ENCODE results near the gene ATRIP.
"Not testable (repeated sequence)": the region's sequence is repeated elsewhere in the genome, so short reads cannot be mapped to it uniquely, and the experiment has no call there.

The ATRIP gene

DNA sequence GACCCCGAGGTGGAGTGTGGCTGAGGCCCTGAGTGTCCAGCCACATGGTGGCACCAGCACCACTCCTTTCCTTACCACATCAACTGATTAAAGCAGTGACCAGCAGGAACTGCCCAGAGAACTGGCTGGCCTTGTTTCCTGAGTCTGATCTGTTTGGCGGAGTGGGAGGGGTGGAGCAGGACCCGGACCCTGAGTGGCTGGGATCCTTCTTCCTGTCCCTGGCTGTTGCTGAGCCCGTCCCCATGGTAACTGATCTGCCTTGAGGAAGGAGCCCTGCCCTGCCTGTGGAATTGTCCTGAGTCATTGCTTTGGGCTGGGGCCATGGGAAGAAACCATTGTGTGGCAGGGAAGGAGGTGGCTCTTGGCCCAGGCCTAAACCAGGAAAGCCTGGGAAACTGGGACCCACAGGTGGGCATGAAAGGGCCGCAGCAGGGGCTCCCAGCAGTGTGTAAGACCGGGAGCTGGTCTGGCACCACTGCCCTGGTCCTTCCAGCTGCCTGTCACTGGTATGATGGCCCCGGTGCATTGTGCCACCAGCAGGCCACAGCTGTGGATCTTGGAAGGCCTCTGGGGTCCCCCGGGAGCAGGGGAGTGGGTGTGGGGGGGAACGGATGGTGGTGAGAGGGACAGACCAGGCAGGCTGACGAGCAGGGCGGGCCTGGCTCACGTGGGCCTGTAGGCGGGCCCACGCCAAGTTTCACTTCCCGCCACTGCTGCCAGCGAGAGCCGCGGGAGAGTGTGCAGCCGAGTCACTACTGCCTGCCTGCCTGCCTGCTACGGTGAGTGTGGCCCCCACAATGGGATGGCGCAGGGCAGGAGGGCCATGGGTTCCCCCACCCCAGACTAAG, 19.2 kb downstream of the ATRIP start:
- Mint-ChIP-seq H3K4me1 (peaks cover 56% of the 10 kb centered on the region), H3K27ac (peak overlapping the region; percentile 90 to 94), H3K27me3 (no peaks in the 10 kb centered on the region), H3K9me3 (no peaks in the 10 kb centered on the region), H3K4me3 (peak overlapping the region; percentile 97 to 99)
- peak; percentile 95 for ATAC-seq
- DNase-seq, result peak; percentile 77 to 88

DNA sequence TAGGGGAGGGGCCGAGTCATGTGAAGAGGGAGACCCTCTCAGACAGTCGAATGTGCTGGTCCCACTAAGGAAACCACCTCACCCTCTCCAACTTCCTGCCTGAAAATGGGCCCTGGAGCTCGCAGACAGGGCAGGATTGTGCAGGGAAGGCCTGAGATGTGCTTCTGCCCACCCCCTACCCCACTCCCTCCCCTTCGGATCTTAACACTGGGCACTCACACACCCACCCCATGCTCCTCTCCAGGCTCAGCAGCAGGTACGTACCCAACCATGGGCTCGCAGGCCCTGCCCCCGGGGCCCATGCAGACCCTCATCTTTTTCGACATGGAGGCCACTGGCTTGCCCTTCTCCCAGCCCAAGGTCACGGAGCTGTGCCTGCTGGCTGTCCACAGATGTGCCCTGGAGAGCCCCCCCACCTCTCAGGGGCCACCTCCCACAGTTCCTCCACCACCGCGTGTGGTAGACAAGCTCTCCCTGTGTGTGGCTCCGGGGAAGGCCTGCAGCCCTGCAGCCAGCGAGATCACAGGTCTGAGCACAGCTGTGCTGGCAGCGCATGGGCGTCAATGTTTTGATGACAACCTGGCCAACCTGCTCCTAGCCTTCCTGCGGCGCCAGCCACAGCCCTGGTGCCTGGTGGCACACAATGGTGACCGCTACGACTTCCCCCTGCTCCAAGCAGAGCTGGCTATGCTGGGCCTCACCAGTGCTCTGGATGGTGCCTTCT, 20.0 kb downstream of the ATRIP start:
- Mint-ChIP-seq H3K4me1 (peaks cover 59% of the 10 kb centered on the region), H3K9me3 (no peaks in the 10 kb centered on the region), H3K4me3 (peak overlapping the region; percentile 97 to 99), H3K27ac (peak overlapping the region; percentile 90 to 94), H3K27me3 (no peaks in the 10 kb centered on the region)
- DNase-seq, result peak in 1 of 2 donors; percentile 47
- ATAC-seq, result peak; percentile 61

DNA sequence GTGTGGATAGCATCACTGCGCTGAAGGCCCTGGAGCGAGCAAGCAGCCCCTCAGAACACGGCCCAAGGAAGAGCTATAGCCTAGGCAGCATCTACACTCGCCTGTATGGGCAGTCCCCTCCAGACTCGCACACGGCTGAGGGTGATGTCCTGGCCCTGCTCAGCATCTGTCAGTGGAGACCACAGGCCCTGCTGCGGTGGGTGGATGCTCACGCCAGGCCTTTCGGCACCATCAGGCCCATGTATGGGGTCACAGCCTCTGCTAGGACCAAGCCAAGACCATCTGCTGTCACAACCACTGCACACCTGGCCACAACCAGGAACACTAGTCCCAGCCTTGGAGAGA, 20.5 kb downstream of the ATRIP start:
- Mint-ChIP-seq H3K27me3 (no peaks in the 10 kb centered on the region), H3K9me3 (no peaks in the 10 kb centered on the region), H3K4me3 (peak overlapping the region; percentile 97 to 99), H3K27ac (peak overlapping the region; percentile 90 to 94), H3K4me1 (peaks cover 59% of the 10 kb centered on the region)
- DNase-seq (no peak), ATAC-seq (peak; percentile 10)

DNA sequence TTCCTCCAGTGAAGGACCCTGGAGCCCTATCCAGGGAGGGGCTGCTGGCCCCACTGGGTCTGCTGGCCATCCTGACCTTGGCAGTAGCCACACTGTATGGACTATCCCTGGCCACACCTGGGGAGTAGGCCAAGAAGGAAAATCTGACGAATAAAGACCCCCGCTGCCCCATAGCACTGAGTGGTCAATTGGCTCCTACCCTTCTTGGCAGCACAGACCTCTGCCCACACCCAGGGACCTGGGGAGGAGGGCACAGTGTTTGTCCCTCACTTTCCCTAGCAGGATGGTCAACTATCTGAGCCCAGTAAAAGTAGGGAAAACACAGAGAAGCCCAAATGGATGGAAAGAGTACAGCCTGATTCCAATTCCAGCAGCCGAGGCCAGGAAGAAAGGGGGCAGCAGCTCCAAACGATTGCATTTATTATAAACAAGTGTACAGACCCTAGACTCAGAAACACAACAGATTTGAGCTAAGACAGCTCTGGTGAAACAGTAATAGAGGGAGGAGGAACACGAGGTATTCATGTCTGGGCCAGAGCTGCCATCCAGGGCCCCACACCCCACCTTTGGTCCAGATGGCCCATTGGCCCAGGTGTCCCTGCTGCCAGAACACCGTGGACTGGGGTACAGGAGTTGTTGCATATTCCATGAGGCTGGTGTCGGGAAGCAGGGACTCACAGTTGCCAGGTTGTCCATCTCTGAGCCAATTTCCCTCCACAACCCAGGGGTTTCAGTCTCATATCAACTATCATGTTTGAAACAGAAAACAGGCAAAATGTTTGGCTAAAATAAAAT, 21.1 kb downstream of the ATRIP start:
- peaks cover 61% of the 10 kb centered on the region for H3K4me1 Mint-ChIP-seq
- H3K27me3 Mint-ChIP-seq, result no peaks in the 10 kb centered on the region
- ATAC-seq, result no peak

DNA sequence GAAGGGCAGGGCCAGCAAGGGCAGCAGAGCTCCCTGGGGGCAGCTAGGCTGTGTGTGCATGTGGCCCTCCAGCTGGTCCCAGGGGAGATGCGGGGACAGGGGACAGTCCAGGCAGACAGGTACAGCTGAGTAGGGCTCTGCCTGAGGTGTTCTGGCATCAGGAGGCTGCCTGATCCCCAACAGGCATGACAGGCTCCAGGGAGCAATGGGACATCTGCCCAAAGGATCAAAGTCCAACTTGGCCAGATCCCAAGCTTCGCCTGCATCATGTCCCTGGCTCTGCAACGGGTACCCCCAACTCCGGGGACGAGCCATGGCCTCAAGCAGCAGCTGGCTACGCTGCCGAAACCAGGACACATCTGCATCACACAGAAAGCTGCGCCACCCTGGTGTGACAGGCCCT, 21.8 kb downstream of the ATRIP start:
- Mint-ChIP-seq H3K9me3 (no peaks in the 10 kb centered on the region), H3K27ac (peak overlapping the region; percentile 9 to 94), H3K4me1 (peaks cover 68% of the 10 kb centered on the region), H3K27me3 (no peaks in the 10 kb centered on the region), H3K4me3 (peak overlapping the region; percentile 97 to 99)
- ATAC-seq (no peak), DNase-seq (no peak)

More for the DNA sequence above, 21.1 kb downstream of the ATRIP start:
- peak overlapping the region; percentile 90 to 94 for H3K27ac Mint-ChIP-seq
- no peaks in the 10 kb centered on the region for H3K9me3 Mint-ChIP-seq
- no peak for DNase-seq
- peak overlapping the region; percentile 97 to 99 for H3K4me3 Mint-ChIP-seq

DNA sequence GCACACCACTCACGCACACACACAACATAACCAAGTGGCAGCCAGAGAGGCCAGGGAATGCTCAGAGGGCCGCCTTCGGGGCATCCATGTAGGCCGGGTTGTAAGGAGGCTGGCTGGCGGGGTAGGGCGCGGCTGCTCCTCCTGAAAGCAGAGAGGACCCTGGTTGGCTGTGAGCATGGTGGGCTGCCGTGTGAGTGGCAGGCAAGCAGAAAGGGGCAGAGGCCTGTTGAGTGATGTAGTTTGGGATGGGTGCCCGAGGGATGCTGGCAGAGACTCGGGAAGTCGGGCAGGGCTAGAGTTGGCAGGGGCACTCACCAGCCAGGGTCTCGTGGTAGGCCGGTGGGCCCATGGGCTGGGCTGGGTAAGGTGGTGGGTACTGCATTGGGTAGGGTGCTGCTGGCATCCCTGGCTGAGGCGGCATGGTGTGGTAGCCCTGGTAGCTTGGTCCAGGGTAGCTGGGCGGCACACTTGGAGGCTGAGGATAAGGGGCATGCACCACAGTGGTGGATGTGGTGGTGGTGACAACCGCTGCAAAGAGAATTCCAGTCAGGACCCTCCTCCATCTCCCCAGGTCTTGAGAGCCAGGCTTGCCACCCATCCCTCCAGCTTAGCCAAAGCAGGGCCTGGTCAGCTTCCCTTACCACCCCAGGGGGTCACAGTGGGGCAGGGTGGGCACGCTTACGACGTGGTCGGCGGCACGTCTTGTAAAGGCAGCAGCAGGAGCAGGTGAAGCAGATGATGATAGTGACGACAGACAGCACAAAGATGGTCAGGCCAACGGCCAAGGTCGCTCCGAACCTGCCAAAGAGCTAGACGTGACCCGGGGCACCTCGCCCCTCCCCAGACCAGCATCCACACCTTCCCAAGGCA, 22.7 kb downstream of the ATRIP start:
- peaks cover 73% of the 10 kb centered on the region for H3K4me1 Mint-ChIP-seq
- no peaks in the 10 kb centered on the region for H3K27me3 Mint-ChIP-seq
- peak overlapping the region; percentile 52 to 99 for H3K4me3 Mint-ChIP-seq
- peak overlapping the region; percentile 71 to 84 for H3K27ac Mint-ChIP-seq
- ATAC-seq, result no peak
- H3K9me3 Mint-ChIP-seq, result no peaks in the 10 kb centered on the region
- DNase-seq, result no peak

DNA sequence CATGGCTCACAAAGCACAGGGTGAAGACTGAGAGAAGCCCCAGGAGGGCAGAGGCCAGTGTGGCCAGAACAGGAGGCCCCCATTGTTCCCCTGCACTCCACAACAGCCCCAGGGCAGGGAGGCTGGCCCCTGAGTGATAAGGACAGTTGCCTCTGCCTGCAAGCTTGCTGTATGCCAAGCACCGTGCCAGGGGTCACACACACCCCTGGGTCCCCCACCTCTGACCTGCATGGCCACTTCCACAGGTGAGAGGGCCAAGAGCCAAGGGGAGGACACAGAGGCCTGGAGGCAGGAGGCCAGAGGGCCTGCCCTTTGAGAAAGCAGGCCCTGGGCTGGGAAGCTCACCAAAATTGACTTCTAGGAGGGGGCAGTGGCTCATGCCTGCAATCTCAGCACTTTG, 23.7 kb downstream of the ATRIP start:
- DNase-seq (no peak), ATAC-seq (no peak)
- Mint-ChIP-seq H3K4me3 (peak overlapping the region; percentile 52 to 62), H3K9me3 (no peaks in the 10 kb centered on the region), H3K27ac (peak overlapping the region; percentile 71 to 82), H3K27me3 (no peaks in the 10 kb centered on the region), H3K4me1 (peaks cover 80% of the 10 kb centered on the region)

DNA sequence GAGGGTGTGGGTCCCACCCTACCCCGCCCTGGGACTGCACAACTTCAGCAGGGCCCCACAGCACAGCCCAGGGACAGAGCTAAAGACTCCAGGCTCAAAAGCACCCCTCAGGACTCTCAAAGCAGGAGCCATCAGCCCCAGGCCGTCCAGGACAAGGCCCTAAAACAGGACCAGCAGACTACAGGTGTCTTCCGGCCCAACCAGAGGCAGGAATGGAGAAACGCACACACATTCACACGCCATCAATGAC, 26.1 kb downstream of the ATRIP start:
- Mint-ChIP-seq H3K4me1 (peaks cover 67% of the 10 kb centered on the region), H3K9me3 (no peaks in the 10 kb centered on the region), H3K4me3 (peak overlapping the region; percentile 74 to 91), H3K27ac (peak overlapping the region; percentile 97 to 99), H3K27me3 (no peaks in the 10 kb centered on the region)
- ATAC-seq (no peak), DNase-seq (no peak)

DNA sequence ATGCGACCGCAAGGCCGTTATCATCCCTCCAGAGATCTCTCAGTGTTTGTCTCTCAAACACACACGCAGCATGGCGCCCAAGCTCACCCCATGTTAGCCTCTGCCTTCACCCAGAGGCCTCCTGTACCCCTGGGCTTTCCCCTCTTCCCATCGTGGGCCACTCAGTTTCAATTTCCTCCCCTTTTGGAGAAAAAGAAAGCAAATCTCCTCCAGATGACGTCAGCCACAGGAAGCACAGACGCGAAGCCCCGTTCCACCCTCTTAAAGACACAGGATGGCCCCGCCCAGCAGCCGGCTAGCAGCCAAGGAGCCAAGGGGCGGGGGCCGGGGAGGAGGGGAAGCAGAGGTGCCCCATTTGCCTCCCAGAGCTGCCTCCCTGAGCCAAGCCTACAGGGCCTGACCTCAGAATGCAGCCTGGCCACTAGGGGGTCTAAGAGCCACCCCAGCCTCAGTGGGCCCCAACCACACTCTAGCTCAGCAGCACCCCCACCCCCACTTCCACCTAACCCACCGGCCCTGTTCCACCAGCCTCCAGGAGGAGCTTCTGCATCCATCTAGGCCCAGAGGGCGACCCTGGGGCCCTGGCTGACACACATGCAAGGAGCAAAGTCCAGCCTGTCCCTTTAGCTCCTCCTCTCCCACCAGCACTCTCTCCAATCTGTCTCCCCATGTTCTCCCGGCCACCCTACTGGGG, 26.5 kb downstream of the ATRIP start:
- H3K4me1 Mint-ChIP-seq, result peaks cover 67% of the 10 kb centered on the region
- peak overlapping the region; percentile 74 to 91 for H3K4me3 Mint-ChIP-seq
- ATAC-seq (peak; percentile 93), DNase-seq (peak; percentile 93 to 98)
- no peaks in the 10 kb centered on the region for H3K9me3 Mint-ChIP-seq
- no peaks in the 10 kb centered on the region for H3K27me3 Mint-ChIP-seq
- H3K27ac Mint-ChIP-seq, result peak overlapping the region; percentile 97 to 99

DNA sequence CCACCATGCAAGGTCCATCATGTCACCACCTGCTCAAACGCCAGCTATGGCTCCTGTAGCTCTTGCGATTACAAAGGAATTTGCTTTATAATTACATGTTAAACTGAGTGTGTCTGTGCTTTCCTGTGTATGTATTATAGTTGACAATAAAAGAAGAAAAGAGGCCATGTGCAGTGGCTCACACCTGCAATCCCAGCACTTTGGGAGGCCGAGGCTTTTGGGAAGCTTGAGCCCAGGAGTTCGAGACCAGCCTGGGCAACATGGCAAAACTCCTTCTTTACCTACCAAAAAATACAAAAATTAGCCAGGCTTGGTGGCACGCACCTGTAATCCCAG, 27.0 kb downstream of the ATRIP start:
- Mint-ChIP-seq H3K4me1 (peaks cover 67% of the 10 kb centered on the region), H3K27me3 (no peaks in the 10 kb centered on the region), H3K9me3 (no peaks in the 10 kb centered on the region), H3K4me3 (peak overlapping the region; percentile 74 to 91), H3K27ac (peak overlapping the region; percentile 97 to 99)
- DNase-seq (no peak), ATAC-seq (no peak)

DNA sequence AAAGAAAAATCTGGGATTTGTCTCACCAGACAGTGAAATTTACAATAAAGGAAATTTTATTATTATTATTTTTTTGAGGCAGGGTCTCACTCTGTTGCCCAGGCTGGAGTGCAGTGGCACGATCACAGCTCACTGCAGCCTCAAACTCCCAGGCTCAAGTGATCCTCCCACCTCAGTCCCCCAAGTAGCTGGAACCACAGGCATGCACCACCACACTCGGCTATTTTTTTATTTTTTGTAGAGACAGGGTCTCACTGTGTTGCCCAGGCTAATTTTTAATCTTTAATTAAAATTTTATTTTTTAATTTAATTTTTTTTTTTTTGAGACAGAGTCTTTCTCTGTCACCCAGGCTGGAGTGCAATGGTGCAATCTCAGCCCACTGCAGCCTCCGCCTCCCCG, 27.5 kb downstream of the ATRIP start:
- DNase-seq, ATAC-seq, H3K27me3 Mint-ChIP-seq, H3K27ac Mint-ChIP-seq, H3K9me3 Mint-ChIP-seq, H3K4me3 Mint-ChIP-seq: not testable (repeated sequence)
- peaks cover 67% of the 10 kb centered on the region for H3K4me1 Mint-ChIP-seq

DNA sequence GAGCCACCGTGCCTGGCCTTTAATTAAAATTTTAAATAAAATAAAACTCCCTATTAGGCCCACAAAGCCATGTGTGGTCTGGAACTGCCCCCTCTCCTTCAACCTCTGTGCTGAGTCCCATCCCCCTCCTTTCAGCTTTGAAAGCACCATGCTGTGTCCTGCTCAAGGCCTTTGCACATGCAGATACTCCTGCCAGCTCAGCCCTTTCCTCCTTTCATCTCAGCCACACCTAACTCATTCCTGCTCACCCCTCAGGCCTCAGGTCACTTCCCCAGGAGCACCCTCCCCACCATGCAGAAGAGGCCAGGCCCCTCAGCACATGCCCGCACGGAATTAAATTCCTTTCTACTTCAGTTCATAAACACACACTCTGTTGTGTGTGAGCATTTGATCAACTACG, 28.1 kb downstream of the ATRIP start:
- Mint-ChIP-seq H3K27me3 (no peaks in the 10 kb centered on the region), H3K4me1 (peaks cover 67% of the 10 kb centered on the region), H3K4me3 (peak overlapping the region in 1 of 2 donors; percentile 1), H3K27ac (peak overlapping the region in 1 of 2 donors; percentile 22), H3K9me3 (no peaks in the 10 kb centered on the region)
- ATAC-seq (no peak), DNase-seq (no peak)

DNA sequence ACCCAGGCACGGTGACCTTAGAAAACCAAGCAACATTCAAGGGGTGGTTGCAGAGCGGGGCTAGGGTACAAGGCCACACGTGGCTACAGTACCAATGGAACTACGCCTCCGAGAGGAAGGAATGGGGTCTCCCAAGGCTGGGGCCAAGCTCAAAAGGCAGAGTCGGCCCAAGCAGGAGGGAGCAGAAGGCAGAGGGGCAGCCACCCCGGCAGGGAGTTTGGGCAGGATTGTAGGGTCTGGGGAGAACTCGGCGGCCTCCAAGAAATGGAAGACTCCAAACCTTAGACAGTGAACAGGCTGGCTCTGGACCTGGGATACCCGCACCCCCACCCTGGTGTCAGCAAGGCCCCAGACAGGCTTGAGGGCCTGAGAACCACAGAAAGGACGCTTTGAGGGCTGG, 28.7 kb downstream of the ATRIP start:
- no peak for ATAC-seq

DNA sequence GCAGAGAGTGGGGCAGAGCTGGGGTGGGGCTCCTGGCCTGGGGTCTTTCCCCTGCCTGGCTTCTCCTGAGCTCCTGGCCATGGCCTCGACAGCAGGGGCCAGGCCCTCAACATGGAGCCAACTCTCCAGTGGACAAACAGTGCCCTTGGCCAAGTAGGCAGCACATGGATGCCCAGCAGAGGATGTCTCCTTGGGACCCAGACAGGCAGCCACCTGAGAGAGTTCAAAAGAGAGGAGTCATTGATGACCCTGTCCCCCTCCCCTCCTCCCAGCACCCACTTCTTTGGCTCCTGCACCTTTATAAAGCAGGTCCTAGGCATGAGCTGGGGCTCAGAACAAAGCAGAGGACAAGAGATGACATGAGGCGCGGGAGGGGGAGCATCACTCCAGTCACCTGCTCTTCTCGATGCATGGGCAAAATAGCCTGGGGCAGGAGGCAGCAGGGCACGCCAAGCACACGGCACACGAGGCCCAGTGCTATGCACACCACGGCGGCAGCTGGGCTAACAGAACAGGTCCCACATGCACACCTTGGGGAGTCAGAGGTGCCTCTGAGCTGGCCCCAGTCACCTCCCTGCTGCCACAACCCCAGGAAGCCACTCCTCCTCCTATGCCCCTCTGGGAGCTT, 30.0 kb downstream of the ATRIP start:
- Mint-ChIP-seq H3K4me1 (peaks cover 60% of the 10 kb centered on the region), H3K4me3 (no peak overlapping the region), H3K27me3 (no peaks in the 10 kb centered on the region), H3K27ac (no peak overlapping the region), H3K9me3 (no peaks in the 10 kb centered on the region)
- DNase-seq (no peak), ATAC-seq (no peak)

More for the DNA sequence above, 28.7 kb downstream of the ATRIP start:
- DNase-seq, result no peak
- no peaks in the 10 kb centered on the region for H3K9me3 Mint-ChIP-seq
- H3K27ac Mint-ChIP-seq, result peak overlapping the region in 1 of 2 donors; percentile 59
- H3K4me1 Mint-ChIP-seq, result peaks cover 67% of the 10 kb centered on the region
- H3K27me3 Mint-ChIP-seq, result no peaks in the 10 kb centered on the region
- no peak overlapping the region for H3K4me3 Mint-ChIP-seq
